Smooth muscle cell (in vitro differentiated cells): ENCODE measurements around the gene TIAM1. TPM values are rescaled to one million over a fixed set of nuclear protein-coding genes. Genes with fewer than 3 reads are reported as not detected.

Source experiments
- DNase-seq: peaks from one replicate; lab custom pipeline; 2025; ENCODE audit not compliant: unreplicated experiment; lab: John Stamatoyannopoulos, UW
- H2AFZ ChIP-seq: fragments of 200-600 bp; sonication (generic); 2 replicates; pipeline ENCODE4 v1.6.0; 2016; ENCODE audit warnings: antibody characterized with exemption, low read depth, mild to moderate bottlenecking
- H3F3A ChIP-seq: fragments of 200-600 bp; sonication (generic); 2 replicates; pipeline ENCODE4 v1.6.0; 2017; ENCODE audit warnings: antibody characterized with exemption, low read depth
- H3K27ac ChIP-seq: fragments of 200-600 bp; sonication (generic); 2 replicates; pipeline ENCODE4 v1.5.1; 2016; ENCODE audit warnings: low read depth, mild to moderate bottlenecking
- H3K27me3 ChIP-seq: fragments of 200-600 bp; sonication (generic); 2 replicates; pipeline ENCODE4 v1.6.1; 2016; ENCODE audit warnings: low read depth, mild to moderate bottlenecking
- H3K36me3 ChIP-seq: fragments of 200-600 bp; sonication (generic); 2 replicates; pipeline ENCODE4 v1.5.1; 2016; ENCODE audit warnings: low read depth
- H3K4me1 ChIP-seq: fragments of 200-600 bp; sonication (generic); 2 replicates; pipeline ENCODE4 v1.5.1; 2016; ENCODE audit warnings: low read depth
- H3K4me2 ChIP-seq: fragments of 200-600 bp; sonication (generic); 2 replicates; pipeline ENCODE4 v1.6.0; 2016; ENCODE audit warnings: mild to moderate bottlenecking
- H3K4me3 ChIP-seq: fragments of 200-600 bp; sonication (generic); 2 replicates; pipeline ENCODE4 v1.5.1; 2016; ENCODE audit warnings: mild to moderate bottlenecking
- H3K79me2 ChIP-seq: fragments of 200-600 bp; sonication (generic); 2 replicates; pipeline ENCODE4 v1.6.0; 2016; ENCODE audit warnings: low read depth, mild to moderate bottlenecking
- H3K9ac ChIP-seq: fragments of 200-600 bp; sonication (generic); 2 replicates; pipeline ENCODE4 v1.6.0; 2016; ENCODE audit warnings: low read depth
- H3K9me3 ChIP-seq: fragments of 200-600 bp; sonication (generic); replicated peaks from 2 replicates; pipeline ENCODE4 v1.5.1; 2016; ENCODE audit warnings: low read depth
- H4K20me1 ChIP-seq: fragments of 200-600 bp; sonication (generic); 2 replicates; pipeline ENCODE4 v1.6.0; 2016; ENCODE audit warnings: low read depth
- WGBS: methylation state at CpG from one replicate; pipeline ENCODE4 v1.1.7; 2016; ENCODE audit warnings: low lambda C conversion rate; 5-methylcytosine and 5-hydroxymethylcytosine counted together
- polyA plus RNA-seq: library from polyadenylated mRNA; unstranded; fragments of >200 nt; fragmentation: Nextera tagmentation; extraction: Ambion mirVana; gene quantifications from 2 replicates; pipeline ENCODE4 v1.2.1, GENCODE V29; 2016
- total RNA-seq: library from RNA; depleted of rRNA; stranded (reverse); fragments of >200 nt; gene quantifications from 2 replicates; pipeline ENCODE4 v1.2.3, GENCODE V29; 2014
- TF ChIP-seq, protein P1 (sequence below): fragments of 200-600 bp; sonication (generic); IDR thresholded peaks from 2 replicates; pipeline ENCODE4 v1.5.1; 2017; ENCODE audit warnings: borderline replicate concordance, mild to moderate bottlenecking, antibody characterized with exemption; ENCODE audit not compliant: insufficient read depth, poor library complexity, severe bottlenecking

Gene TIAM1
- total and polyA plus RNA-seq, 2 experiments from 2014 or later: 3.2 to 12.9 TPM

DNA sequence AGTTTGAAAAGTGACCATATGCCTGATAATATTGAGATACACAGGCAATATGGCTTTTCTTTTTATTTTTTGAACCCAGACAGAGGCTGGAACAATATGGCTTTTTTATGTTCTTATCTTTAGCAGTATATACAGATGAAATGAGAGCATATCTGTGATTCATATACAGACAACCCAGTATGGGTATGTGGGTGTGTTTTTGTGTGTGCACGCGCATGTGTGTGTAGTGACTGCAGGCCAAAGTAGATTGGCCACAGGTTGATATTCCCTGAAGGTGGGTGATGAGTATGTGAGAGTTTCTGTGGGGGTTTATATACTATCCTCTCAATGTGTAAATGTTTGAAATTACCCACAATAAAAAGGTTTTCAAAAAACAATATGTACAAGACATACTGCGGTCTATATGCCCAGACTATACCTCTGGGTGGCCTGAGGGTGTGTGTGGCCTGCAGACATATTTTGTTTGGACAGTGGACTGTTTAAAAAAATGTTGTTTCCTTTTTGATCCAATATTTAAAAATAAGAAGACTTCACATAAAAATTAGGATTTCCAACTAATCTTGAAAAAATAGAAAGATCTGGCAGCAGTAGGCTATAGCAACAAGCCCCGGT lies 26.3 kb upstream of the TIAM1 start:
- Histone ChIP-seq H3K4me1 (no peaks in the 10 kb centered on the region), H3K27me3 (no peaks in the 10 kb centered on the region), H3F3A (peaks cover 10% of the 10 kb centered on the region), H3K79me2 (no peaks in the 10 kb centered on the region), H3K4me3 (no peak overlapping the region), H3K4me2 (peak overlapping the region; percentile 69), H4K20me1 (no peaks in the 10 kb centered on the region), H3K36me3 (no peaks in the 10 kb centered on the region), H3K27ac (peak overlapping the region; percentile 42), H3K9me3 (no peaks in the 10 kb centered on the region), H2AFZ (peak overlapping the region; percentile 61), H3K9ac (no peak overlapping the region)
- no peak for DNase-seq
- TF ChIP-seq, protein P1, sequence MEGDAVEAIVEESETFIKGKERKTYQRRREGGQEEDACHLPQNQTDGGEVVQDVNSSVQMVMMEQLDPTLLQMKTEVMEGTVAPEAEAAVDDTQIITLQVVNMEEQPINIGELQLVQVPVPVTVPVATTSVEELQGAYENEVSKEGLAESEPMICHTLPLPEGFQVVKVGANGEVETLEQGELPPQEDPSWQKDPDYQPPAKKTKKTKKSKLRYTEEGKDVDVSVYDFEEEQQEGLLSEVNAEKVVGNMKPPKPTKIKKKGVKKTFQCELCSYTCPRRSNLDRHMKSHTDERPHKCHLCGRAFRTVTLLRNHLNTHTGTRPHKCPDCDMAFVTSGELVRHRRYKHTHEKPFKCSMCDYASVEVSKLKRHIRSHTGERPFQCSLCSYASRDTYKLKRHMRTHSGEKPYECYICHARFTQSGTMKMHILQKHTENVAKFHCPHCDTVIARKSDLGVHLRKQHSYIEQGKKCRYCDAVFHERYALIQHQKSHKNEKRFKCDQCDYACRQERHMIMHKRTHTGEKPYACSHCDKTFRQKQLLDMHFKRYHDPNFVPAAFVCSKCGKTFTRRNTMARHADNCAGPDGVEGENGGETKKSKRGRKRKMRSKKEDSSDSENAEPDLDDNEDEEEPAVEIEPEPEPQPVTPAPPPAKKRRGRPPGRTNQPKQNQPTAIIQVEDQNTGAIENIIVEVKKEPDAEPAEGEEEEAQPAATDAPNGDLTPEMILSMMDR: no peak
- WGBS: 61% methylated on average over 4 of the region's 4 CpGs

GRCh38 chr21:31368361-31368760 lies 24.3 kb upstream of the TIAM1 start:
- H2AFZ ChIP-seq: no peak overlapping the region
- no peak overlapping the region for H3K4me3 ChIP-seq
- no peaks in the 10 kb centered on the region for H3K9me3 ChIP-seq
- DNase-seq: no peak
- H3K27ac ChIP-seq: peak overlapping the region; percentile 39
- H3K79me2 ChIP-seq: no peaks in the 10 kb centered on the region
- no peaks in the 10 kb centered on the region for H3K4me1 ChIP-seq
- H3K27me3 ChIP-seq: no peaks in the 10 kb centered on the region
- no peak overlapping the region for H3K9ac ChIP-seq
- H4K20me1 ChIP-seq: no peaks in the 10 kb centered on the region
- H3F3A ChIP-seq: peaks cover 10% of the 10 kb centered on the region
- no peaks in the 10 kb centered on the region for H3K36me3 ChIP-seq
- 84% methylated on average over 7 of the region's 7 CpGs for WGBS
- H3K4me2 ChIP-seq: no peak overlapping the region
- TF ChIP-seq, protein P1: no peak

DNA sequence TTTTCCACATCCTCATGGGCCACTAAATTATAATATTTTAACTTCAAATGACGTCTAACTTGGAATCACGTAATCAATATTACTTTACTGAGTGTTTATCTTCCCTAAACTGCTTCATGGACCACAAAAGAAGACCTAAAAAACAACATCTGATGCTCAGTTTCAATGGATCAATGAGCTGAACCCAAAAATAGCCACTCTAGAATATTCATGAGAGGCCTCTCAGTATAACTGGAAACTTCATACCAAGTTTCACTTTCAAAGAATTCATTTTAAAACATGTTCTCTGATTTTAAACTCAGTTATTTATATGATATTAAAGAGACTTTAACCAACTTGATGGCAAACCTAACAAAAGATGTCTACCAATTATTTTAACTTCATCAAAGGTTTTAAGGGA lies 23.7 kb upstream of the TIAM1 start:
- Histone ChIP-seq H3K27me3 (no peaks in the 10 kb centered on the region), H3K4me3 (no peak overlapping the region), H3K27ac (peak overlapping the region; percentile 39), H3K9me3 (no peaks in the 10 kb centered on the region), H4K20me1 (no peaks in the 10 kb centered on the region), H3K4me1 (no peaks in the 10 kb centered on the region), H3K4me2 (no peak overlapping the region), H3F3A (peaks cover 10% of the 10 kb centered on the region), H3K79me2 (no peaks in the 10 kb centered on the region), H2AFZ (peak overlapping the region; percentile 21), H3K9ac (no peak overlapping the region), H3K36me3 (no peaks in the 10 kb centered on the region)
- 95% methylated on average over 2 of the region's 2 CpGs for WGBS
- TF ChIP-seq, protein P1: no peak
- DNase-seq: no peak

- no peak for DNase-seq
- H3F3A ChIP-seq: peaks cover 7% of the 10 kb centered on the region
- no peak overlapping the region for H3K27ac ChIP-seq
- H3K79me2 ChIP-seq: no peaks in the 10 kb centered on the region
- no peak overlapping the region for H2AFZ ChIP-seq
- no peaks in the 10 kb centered on the region for H3K9me3 ChIP-seq
- no peak overlapping the region for H3K4me2 ChIP-seq
- no peaks in the 10 kb centered on the region for H3K4me1 ChIP-seq
- H3K9ac ChIP-seq: no peak overlapping the region
- TF ChIP-seq, protein P1: no peak
- 49% methylated on average over 2 of the region's 2 CpGs for WGBS
- no peaks in the 10 kb centered on the region for H3K27me3 ChIP-seq
- H4K20me1 ChIP-seq: no peaks in the 10 kb centered on the region
- H3K36me3 ChIP-seq: no peaks in the 10 kb centered on the region
- H3K4me3 ChIP-seq: no peak overlapping the region
Measured at GRCh38 chr21:31366825-31367224, 22.8 kb upstream of the TIAM1 start.
